KG1 (cell line): ENCODE results near the gene ZNF385A.

Source experiments
- DNase-seq: peaks from one replicate; lab custom pipeline; 2025; lab: John Stamatoyannopoulos, UW

ZNF385A gene, protein sequence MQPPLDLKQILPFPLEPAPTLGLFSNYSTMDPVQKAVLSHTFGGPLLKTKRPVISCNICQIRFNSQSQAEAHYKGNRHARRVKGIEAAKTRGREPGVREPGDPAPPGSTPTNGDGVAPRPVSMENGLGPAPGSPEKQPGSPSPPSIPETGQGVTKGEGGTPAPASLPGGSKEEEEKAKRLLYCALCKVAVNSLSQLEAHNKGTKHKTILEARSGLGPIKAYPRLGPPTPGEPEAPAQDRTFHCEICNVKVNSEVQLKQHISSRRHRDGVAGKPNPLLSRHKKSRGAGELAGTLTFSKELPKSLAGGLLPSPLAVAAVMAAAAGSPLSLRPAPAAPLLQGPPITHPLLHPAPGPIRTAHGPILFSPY

GRCh38 chr12:54384591-54385041, at the start of gene ZNF385A:
Gene ZNF385A (minus strand): TSS chr12:54384733. CDS start chr12:54384514, 219 bp downstream.
- DNase-seq = no peak

DNA sequence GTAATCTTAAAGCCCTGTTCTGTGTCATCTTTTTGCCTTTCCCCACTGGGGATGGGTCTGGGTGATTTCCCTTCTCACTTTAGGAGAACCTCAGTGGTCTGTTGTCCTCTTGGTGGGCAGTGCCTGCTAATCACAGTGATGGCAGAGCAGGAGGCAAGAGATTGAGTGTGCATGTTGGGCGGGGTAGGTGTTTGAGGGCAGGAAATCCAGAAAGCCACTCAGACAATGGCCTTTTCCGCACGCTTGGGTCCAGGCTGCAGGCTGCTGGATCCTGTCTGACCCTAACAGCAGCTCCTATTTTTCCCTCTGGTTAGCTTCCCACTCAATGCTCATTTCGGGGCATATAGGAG, 48.3 kb upstream of the ZNF385A start:
- no peak for DNase-seq

- DNase-seq = no peak
These were observed 47.6 kb upstream of the ZNF385A start for GRCh38 chr12:54431911-54432814.

- no peak for DNase-seq
These were observed 46.0 kb upstream of the ZNF385A start for GRCh38 chr12:54430471-54431069.

DNA sequence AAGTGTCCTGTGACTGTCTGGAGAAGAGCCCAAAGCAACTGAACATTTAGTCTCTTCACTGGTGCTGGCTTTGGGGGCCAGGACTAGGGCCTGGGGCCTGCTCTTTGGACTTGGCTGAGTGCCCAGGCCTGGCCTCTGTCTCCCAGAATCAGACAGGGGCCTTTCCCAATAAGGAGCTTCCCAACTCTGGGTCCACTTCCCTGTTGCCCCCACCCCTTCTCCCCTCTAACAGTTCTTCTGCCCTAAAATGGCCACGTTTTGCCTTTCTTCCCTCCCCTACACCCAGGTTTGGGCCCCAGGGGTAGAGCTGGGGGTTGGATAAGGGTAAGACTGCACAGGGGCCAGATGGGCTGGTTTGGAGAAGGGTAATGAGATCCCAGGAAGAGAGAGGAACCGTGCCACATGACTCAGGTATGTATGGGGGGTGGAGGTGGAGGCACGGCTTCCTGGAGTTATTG, 44.5 kb upstream of the ZNF385A start:
- no peak for DNase-seq

- DNase-seq = no peak
These were observed 43.8 kb upstream of the ZNF385A start for GRCh38 chr12:54428050-54429013.

GRCh38 chr12:54427106-54427505, 42.6 kb upstream of the ZNF385A start:
- no peak for DNase-seq

DNA sequence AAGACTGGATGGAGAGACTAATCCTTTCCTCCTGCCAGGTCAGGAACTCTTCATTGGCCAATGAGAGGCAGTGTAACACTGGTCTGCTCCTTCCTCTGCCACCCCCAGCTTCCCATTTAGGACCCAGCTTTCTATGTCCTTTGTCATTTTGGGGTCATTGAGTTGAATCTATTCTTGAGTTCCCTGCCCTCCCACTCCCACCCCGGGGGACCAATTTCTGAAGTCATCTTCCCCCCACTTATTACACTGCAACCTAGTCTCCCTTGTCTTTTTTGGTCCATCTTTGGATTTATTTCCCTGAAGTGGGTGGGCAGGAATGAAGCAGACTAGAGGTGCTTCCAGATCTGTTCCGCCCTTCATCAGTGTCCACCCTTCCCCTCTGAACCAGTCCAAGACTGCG, 42.2 kb upstream of the ZNF385A start:
- no peak for DNase-seq

DNA sequence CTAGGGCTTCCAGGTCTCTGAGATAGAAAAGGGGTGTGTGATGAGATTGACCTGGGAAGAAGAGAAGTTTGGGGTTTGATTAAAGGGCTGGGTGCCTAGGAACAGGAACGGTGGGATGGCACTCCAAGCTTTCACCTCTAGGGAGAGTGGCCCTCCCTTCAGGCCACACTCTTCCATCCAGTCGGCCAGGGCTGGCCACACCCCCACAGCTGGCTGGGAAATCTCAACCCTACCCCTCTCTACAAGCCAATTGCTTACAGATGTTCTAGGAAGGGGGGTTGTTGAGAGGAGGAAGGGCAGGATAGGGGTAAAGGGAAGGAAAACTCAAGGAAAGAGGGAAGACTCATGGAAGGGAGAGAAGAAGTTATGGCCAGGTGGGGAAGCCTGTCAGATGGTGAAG, 41.2 kb upstream of the ZNF385A start:
- DNase-seq = no peak

GRCh38 chr12:54424224-54424623, 39.7 kb upstream of the ZNF385A start:
- no peak for DNase-seq

DNA sequence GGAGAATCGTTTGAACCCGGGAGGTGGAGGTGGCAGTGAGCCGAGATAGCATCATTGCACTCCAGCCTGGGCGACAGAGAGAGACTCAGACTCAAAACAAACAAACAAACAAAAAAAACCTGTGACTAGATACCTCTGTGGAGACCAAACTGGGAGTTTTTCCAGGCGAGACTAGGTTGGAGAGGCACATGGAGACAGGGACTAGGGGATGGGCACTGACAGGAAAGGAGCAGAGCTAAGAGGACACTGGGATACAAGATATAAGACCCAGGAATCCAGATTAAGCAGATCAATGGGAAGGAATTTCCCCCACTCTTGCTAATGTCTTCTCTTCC, 39.2 kb upstream of the ZNF385A start:
- DNase-seq = no peak

- DNase-seq = no peak
These were observed 37.3 kb upstream of the ZNF385A start for GRCh38 chr12:54421879-54422250.

- no peak for DNase-seq
These were observed 36.8 kb upstream of the ZNF385A start for GRCh38 chr12:54421175-54421878.

- DNase-seq = no peak
These were observed 36.2 kb upstream of the ZNF385A start for GRCh38 chr12:54420766-54421144.

DNA sequence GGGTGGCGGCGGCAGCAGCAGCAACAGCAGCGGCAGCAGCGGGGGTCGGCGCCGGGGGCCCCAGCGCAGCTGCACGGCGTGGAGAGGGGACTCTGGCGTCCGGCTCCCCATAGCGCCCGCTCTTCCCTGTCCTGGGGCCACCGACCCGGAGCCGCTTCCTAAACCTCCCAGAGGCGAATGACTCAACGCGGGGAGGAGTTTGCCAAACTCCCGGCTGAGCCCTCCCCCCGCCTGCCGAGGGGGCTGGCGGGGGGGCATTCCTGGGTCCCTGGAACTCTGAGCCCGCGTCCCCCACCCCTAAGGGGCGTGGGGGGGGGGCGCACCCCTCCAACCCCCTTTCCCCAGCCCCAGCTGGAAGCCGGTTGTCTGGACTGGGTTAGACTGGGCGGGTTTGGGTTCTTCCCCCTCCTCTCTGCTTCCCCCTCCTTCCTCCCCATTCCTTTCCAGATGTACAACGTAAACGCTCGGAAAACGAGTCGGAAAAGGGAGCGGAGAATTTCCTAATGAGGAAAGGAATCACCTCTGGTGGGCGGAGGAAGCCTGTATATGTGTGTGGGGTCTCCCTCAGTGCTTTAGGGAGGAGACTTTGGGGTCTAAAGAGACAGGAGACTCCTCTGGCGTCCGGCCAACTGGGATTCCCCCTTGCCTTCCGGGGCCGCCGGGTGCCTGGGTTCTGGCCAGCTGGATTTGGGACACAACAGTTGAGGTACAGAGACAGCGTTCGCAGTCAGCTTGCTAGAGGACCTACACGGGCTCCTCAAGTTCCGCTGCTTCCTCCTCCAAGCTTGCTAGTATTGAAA, 34.8 kb upstream of the ZNF385A start, which contains the start of gene ITGA5:
Gene ITGA5, minus strand, starts transcription at position 179 of the 800 bp plus-strand sequence. Its CDS starts 68 bp downstream, at position 111.
- no peak for DNase-seq

DNA sequence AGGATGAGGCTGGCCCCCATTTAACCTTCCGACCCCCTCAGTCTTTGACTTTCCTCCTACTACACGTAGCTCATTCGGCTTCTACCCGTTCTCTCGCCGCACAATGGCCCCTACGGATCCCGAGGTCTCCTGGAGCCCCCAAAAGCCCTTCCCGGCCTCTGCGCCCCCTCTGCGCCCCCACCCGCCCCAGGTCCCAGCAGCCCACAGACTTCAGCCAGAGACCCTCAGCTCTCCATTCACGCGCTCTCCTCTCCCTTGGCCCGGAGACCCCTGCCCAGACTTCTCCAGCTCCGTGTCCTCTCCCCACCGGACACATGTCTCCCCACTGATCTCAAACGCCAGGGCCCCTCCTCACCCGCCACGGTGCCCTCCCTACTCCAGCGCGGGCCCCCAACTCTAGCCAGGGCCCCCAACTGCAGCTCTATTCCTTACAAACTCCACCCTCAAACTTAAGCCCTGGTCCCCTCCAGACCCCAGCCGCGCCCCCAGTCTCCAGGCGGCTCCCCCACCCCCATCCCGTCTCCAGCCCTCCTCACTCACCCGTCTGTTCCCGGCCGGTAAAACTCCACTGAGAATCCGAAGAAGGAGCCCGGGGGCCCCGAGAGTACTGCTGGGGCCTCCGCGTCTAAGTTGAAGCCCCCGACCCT, 34.0 kb upstream of the ZNF385A start:
- no peak for DNase-seq

DNA sequence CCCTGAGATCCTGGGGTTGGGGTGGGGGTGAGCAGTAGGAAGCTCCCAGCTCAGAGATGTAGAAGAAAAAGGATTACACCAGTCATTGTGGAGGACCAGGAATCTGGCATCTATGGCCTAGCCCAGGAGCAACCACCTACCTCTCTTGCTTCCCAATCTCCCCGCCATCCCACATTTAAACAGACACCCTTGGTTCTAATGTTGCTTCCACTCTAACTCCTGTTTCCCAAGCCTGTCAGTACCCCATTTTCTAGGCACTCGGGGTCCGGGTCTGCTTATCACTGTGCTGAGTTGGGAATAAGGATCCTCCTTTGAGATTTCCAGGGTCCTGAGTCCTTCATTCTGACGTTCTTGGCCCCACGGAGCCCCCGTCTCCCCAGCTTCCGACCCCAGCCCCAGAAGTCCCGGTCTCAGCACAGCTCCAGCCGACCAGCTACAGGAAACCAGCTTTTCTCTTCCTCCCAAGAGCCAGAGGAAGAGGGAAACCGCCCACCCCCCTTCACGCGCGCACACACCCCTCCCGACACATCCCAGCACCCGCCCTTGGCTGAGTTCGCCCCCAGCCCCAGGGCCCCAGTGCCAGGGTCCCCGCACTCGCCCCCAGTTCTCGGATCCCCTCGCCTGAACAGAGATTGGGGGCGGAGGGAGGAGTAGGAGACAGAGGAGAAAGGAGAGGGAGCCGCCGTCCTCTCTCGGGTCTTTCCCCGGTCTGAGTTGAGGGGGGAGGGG, 33.3 kb upstream of the ZNF385A start:
- DNase-seq = no peak

GRCh38 chr12:54416687-54417603, 32.4 kb upstream of the ZNF385A start:
- no peak for DNase-seq
